Measurements from ENCODE around the gene FBXW12.
A peak's percentile ranks its signal among the peaks of the same experiment; 100 is the strongest.
"Not testable (repeated sequence)": the region's sequence is repeated elsewhere in the genome, so short reads cannot be mapped to it uniquely, and the experiment has no call there.

FBXW12 gene

DNA sequence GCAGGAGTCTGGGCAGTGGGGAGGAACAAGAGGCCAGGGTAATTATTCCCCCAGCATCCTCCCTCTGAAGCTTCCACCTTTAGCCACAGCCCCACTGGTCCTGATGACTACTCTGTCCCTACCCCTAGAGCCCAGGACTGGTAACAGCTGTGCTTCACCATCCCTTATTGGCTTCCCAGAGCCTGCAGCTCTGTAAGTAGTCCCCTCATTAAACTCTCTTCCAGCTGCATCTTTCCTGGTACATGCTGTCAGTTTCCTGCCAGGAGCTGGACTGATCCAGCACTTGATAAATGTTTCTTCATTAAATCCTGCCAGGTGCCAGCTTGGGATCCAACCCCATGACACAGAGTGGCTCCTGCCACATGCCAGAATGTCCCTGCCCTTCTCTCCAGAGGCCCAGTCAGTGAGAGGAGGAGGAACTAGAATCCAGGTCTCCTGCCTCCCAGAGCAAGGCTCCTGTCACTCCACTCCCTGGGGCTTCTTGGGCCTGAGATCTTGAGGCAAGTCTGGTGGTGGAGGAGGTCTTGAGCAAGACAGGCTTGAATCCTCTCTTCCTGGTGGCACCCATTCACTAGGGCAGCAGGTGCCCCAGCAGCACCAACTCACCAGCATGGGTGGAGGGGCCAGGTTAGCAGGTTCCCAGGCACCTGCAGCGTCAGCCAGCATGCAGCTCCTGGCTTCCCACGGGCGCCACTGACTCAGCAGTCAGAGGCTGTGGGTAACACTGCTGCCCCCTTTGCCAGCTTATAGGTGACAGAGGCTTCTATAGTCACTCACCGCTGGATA, 27.6 kb downstream of the FBXW12 start:
- Histone ChIP-seq H3K9ac (ENCODE audit: low read length) (no peak overlapping the region), H3F3A (ENCODE audit: insufficient read depth) (no peaks in the 10 kb centered on the region), H2AFZ (ENCODE audit: low read depth, low read length, severe bottlenecking) (no peak overlapping the region), H3K27me3 (ENCODE audit: low read length) (no peaks in the 10 kb centered on the region), H3K27ac (ENCODE audit: low read depth, low read length) (no peak overlapping the region), H3K9me3 (ENCODE audit: insufficient read depth, low read length) (no peaks in the 10 kb centered on the region), H3K79me2 (ENCODE audit: insufficient read depth, low read length) (no peaks in the 10 kb centered on the region), H3K4me3 (ENCODE audit: insufficient read depth, low read length, poor library complexity, severe bottlenecking) (no peak overlapping the region), H3K4me2 (ENCODE audit: low read depth, low read length, poor library complexity, severe bottlenecking) (no peak overlapping the region), H4K20me1 (ENCODE audit: low read depth, low read length) (no peaks in the 10 kb centered on the region), H3K36me3 (ENCODE audit: low read length) (no peaks in the 10 kb centered on the region), H3K9me2 (replicated peaks; ENCODE audit: insufficient read depth, low read length) (no peaks in the 10 kb centered on the region)
- TF ChIP-seq, protein P1, sequence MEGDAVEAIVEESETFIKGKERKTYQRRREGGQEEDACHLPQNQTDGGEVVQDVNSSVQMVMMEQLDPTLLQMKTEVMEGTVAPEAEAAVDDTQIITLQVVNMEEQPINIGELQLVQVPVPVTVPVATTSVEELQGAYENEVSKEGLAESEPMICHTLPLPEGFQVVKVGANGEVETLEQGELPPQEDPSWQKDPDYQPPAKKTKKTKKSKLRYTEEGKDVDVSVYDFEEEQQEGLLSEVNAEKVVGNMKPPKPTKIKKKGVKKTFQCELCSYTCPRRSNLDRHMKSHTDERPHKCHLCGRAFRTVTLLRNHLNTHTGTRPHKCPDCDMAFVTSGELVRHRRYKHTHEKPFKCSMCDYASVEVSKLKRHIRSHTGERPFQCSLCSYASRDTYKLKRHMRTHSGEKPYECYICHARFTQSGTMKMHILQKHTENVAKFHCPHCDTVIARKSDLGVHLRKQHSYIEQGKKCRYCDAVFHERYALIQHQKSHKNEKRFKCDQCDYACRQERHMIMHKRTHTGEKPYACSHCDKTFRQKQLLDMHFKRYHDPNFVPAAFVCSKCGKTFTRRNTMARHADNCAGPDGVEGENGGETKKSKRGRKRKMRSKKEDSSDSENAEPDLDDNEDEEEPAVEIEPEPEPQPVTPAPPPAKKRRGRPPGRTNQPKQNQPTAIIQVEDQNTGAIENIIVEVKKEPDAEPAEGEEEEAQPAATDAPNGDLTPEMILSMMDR (IDR thresholded peaks at IDR 0.05; ENCODE audit: insufficient read depth, low read length, poor library complexity, severe bottlenecking): no peak
- no peak for TF ChIP-seq EZH2phosphoT487 (conservative IDR thresholded peaks at IDR 0.05; ENCODE audit: low read length)

GRCh38 chr3:48400824-48401433, 28.9 kb downstream of the FBXW12 start:
- H3K79me2 ChIP-seq (ENCODE audit: insufficient read depth, low read length): no peaks in the 10 kb centered on the region
- TF ChIP-seq, protein P1 (IDR thresholded peaks at IDR 0.05; ENCODE audit: insufficient read depth, low read length, poor library complexity, severe bottlenecking): peak; percentile 61
- no peak for TF ChIP-seq EZH2phosphoT487 (conservative IDR thresholded peaks at IDR 0.05; ENCODE audit: low read length)
- H3K36me3 ChIP-seq (ENCODE audit: low read length): no peaks in the 10 kb centered on the region

GRCh38 chr3:48401434-48401901, 29.4 kb downstream of the FBXW12 start:
- H3K9me3 ChIP-seq (ENCODE audit: insufficient read depth, low read length); H3K4me2 ChIP-seq (ENCODE audit: low read depth, low read length, poor library complexity, severe bottlenecking); H3K9ac ChIP-seq (ENCODE audit: low read length); H3K27me3 ChIP-seq (ENCODE audit: low read length); H3K9me2 ChIP-seq (replicated peaks; ENCODE audit: insufficient read depth, low read length); H3K79me2 ChIP-seq (ENCODE audit: insufficient read depth, low read length); H3K27ac ChIP-seq (ENCODE audit: low read depth, low read length); H3F3A ChIP-seq (ENCODE audit: insufficient read depth); H4K20me1 ChIP-seq (ENCODE audit: low read depth, low read length); H2AFZ ChIP-seq (ENCODE audit: low read depth, low read length, severe bottlenecking); H3K4me3 ChIP-seq (ENCODE audit: insufficient read depth, low read length, poor library complexity, severe bottlenecking); H3K36me3 ChIP-seq (ENCODE audit: low read length): not testable (repeated sequence)

More at GRCh38 chr3:48400824-48401433, 28.9 kb downstream of the FBXW12 start:
- Histone ChIP-seq H3K9me2 (replicated peaks; ENCODE audit: insufficient read depth, low read length) (no peaks in the 10 kb centered on the region), H3K9ac (ENCODE audit: low read length) (no peak overlapping the region), H3K27me3 (ENCODE audit: low read length) (no peaks in the 10 kb centered on the region), H3K4me2 (ENCODE audit: low read depth, low read length, poor library complexity, severe bottlenecking) (no peak overlapping the region), H4K20me1 (ENCODE audit: low read depth, low read length) (no peaks in the 10 kb centered on the region), H3K27ac (ENCODE audit: low read depth, low read length) (no peak overlapping the region), H3F3A (ENCODE audit: insufficient read depth) (no peaks in the 10 kb centered on the region), H2AFZ (ENCODE audit: low read depth, low read length, severe bottlenecking) (no peak overlapping the region), H3K9me3 (ENCODE audit: insufficient read depth, low read length) (no peaks in the 10 kb centered on the region), H3K4me3 (ENCODE audit: insufficient read depth, low read length, poor library complexity, severe bottlenecking) (no peak overlapping the region)

DNA sequence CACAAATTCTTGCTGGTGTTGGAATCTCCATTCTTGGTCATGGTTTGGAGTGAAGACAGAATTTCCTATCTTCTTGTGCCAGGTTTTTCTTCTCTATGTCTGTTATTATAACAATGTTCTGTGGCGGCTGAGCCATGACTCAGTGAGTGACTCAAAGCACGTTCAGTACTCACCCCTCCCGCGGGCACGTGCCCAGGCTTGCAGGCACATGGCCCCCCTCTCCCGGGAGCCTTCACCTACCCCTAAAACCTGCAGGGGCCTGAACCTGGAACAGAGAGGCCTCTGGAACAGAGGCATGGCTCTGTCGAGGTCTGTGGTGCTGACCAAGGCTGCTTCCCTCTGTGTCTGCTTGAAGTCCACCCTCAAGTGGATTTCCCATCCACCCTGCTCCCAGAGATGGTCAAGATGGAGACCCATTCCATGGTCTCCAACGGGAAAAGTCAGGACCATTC, 30.3 kb downstream of the FBXW12 start:
- Histone ChIP-seq H3K9ac (ENCODE audit: low read length) (no peak overlapping the region), H3K79me2 (ENCODE audit: insufficient read depth, low read length) (no peaks in the 10 kb centered on the region), H3K4me3 (ENCODE audit: insufficient read depth, low read length, poor library complexity, severe bottlenecking) (no peak overlapping the region), H4K20me1 (ENCODE audit: low read depth, low read length) (no peaks in the 10 kb centered on the region), H3K27ac (ENCODE audit: low read depth, low read length) (no peak overlapping the region), H3K9me3 (ENCODE audit: insufficient read depth, low read length) (no peaks in the 10 kb centered on the region), H3K27me3 (ENCODE audit: low read length) (no peaks in the 10 kb centered on the region), H3K9me2 (replicated peaks; ENCODE audit: insufficient read depth, low read length) (no peaks in the 10 kb centered on the region), H3F3A (ENCODE audit: insufficient read depth) (no peaks in the 10 kb centered on the region), H2AFZ (ENCODE audit: low read depth, low read length, severe bottlenecking) (no peak overlapping the region), H3K36me3 (ENCODE audit: low read length) (no peaks in the 10 kb centered on the region), H3K4me2 (ENCODE audit: low read depth, low read length, poor library complexity, severe bottlenecking) (no peak overlapping the region)
- TF ChIP-seq EZH2phosphoT487 (conservative IDR thresholded peaks at IDR 0.05; ENCODE audit: low read length): no peak
- TF ChIP-seq, protein P1 (IDR thresholded peaks at IDR 0.05; ENCODE audit: insufficient read depth, low read length, poor library complexity, severe bottlenecking): no peak

Data from SU-DHL-6 (cell line).